ENCODE data around the gene CLSTN2.

GRCh38 chr3:140053794-140054193, 118.8 kb downstream of the CLSTN2 start:
- TF ChIP-seq SIN3A (IDR thresholded peaks at IDR 0.05; ENCODE audit: borderline replicate concordance, insufficient read depth, low read length) (no peak), TAF1 (IDR thresholded peaks at IDR 0.05; ENCODE audit: borderline replicate concordance, insufficient read depth, low read length) (no peak), REST (IDR thresholded peaks at IDR 0.05; ENCODE audit: insufficient read depth in 1 of 2, low read depth in 2 of 2, low read length in 2 of 2) (no peak), POLR2AphosphoS5 (IDR thresholded peaks at IDR 0.05; ENCODE audit: low read depth, low read length) (no peak)
